SK-MEL-5 (cell line): ENCODE data around the gene ARL4D. TPM values are rescaled to one million over a fixed set of nuclear protein-coding genes. Genes with fewer than 3 reads are reported as not detected.
"Not testable (repeated sequence)": the region's sequence is repeated elsewhere in the genome, so short reads cannot be mapped to it uniquely, and the experiment has no call there.

Source experiments
- DNase-seq: peaks from one replicate; pipeline ENCODE4 v3.0.0-alpha.2; 2016; ENCODE audit warnings: low read depth, low spot score
- in situ Hi-C: cut with HindIII; loops from 2 replicates; pipeline ENCODE4 v1.10.0; 2016; ENCODE audit warnings: low sequenced_read_pairs, high pct_unique_total_duplicates, low pct_unique_long_range_greater_than_20kb
- total RNA-seq: library from RNA; depleted of rRNA; stranded (reverse); fragments of >200 nt; shearing (Covaris generic); gene quantifications from 2 replicates; pipeline ENCODE4 v1.2.3, GENCODE V29; 2014

ARL4D gene
- total RNA-seq, 1 experiment from 2014 or later, result 3.7 TPM

DNA sequence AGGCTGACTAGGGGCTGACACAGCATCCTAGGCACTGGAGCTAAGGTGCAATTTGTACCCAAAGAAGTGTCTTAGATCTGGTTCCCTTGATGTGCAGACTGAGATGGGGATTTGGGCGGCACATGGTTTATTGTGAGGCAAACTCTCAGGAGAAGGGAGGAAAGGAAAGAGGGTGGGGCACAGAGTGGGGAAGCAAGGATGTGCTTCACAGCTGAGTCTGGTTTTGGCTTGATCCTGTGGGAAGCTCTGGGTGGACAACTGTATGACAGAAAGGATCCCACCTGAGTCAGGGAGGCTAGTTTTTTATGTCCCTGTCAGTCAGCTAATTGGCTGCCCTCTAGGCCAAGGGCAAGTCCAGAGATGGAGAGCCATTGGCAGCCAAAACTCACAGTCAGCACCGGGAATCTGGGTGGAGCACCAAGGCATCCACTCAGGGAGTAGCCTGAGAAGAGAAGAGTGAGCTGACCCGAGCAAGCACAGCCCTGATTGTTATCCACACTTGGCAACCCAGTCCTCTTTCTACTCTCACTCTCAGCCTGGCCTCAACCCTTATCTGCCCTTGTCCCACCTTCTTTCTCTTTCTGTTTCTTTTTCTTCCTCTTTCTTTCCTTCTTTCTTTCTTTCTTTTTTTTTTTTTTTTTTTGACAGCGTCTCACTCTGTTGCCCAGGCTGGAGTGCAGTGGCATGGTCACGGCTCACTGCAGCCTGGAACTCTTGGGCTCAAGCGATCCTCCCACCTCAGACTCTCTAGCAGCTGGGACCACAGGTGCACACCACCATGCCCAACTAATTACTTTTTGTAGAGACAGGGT lies 12.0 kb downstream of the ARL4D start:
- no peak for DNase-seq
- in situ Hi-C loops, result no loop called here

DNA sequence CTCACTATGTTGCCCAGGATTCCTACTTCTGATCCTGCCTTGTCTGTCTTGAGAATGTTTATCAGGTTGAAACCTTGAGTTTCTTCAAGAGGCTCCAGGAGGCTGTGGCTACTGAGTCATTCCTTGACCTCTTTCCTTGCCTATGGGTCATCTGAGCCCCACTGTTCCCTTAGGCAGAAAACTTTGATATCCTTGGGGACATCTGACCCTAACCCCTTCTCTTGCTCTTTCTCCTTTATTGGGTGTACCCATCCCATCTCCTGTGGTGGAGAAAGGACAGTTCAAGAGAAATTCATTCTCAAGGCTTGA lies 12.5 kb downstream of the ARL4D start:
- DNase-seq, result no peak
- in situ Hi-C loops, result no loop called here

DNA sequence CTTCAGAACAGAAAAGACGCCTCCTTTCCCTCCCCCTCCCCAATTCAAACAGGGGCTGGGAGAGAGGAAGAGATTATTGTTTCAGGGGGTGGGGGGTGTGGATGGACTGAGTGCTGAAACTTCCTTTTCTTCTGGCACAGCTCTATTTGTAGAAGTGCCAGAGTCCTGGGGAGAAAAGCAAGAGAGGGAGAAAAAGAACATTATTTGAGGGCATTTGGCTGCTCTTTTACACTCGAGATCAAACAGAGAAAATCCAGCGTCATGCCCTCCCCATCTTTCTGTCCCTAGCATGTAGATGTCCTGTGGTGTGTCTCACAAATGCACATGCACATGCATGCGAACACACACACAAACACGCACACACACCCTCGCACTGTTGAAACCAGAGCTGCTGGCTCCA lies 13.0 kb downstream of the ARL4D start:
- no peak for DNase-seq
- in situ Hi-C loops, result no loop called here

DNA sequence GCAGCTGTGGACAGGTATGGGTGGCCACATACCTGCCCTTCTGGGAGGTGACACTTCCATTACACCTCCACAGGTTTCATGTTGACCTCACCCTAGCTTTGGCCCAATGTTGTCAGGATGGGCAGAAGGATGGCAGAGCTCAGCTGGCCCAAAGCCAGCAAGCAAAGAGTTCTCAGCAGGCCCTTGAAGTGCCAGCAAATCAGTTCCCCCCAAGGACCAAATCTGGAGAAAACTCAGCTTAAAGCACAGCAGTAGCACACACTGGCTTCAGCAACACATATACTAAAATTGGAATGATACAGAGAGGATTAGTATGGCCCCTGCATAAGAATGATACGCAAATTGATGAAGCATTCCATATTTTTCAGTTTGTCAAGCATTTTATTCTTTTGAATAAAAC lies 13.4 kb downstream of the ARL4D start:
- DNase-seq, result no peak
- in situ Hi-C loops, result no loop called here

DNA sequence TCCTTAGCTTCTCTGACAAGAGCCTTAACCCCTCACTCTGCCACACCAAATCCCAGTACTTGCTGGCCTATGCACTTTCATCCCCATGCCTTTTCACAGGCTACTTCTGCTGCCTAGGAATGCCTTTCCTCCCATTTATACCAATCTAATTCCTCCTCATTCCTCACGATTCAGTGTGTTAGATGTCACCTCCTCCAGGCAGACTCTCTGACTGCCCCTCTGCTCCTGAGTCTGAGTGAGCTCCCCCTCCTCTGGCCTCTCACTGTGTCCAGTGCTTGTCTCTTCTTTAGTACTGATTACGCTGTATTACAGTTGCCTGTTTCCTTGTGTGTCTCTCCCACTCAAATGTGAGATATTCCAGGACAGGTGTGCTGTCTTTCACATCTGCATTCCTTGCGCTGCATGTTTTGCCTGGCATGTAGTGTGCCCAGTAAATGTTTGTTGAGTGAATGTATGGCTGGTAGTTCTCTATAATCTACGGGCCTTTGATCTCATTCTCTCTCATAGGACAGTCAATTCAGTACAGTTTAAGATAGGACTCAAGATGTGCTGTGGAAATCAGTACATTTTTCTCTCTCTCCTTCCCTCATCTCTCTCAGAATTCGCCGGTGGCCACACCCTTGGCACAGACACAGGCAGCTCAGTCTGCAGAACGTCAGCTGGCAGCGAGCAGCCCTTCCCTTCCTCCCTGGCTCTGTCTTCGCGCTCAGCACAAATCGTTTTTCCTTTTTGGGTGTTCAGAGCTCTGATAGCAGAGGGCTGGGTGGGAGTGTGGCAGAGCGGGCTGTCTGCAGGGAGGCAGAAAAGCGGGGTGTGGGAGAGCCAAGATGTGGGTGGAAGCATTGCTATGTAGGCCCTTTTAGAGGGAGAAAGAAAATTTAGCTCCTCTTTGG lies 18.5 kb downstream of the ARL4D start:
- DNase-seq, result no peak
- in situ Hi-C loops, result no loop called here

DNA sequence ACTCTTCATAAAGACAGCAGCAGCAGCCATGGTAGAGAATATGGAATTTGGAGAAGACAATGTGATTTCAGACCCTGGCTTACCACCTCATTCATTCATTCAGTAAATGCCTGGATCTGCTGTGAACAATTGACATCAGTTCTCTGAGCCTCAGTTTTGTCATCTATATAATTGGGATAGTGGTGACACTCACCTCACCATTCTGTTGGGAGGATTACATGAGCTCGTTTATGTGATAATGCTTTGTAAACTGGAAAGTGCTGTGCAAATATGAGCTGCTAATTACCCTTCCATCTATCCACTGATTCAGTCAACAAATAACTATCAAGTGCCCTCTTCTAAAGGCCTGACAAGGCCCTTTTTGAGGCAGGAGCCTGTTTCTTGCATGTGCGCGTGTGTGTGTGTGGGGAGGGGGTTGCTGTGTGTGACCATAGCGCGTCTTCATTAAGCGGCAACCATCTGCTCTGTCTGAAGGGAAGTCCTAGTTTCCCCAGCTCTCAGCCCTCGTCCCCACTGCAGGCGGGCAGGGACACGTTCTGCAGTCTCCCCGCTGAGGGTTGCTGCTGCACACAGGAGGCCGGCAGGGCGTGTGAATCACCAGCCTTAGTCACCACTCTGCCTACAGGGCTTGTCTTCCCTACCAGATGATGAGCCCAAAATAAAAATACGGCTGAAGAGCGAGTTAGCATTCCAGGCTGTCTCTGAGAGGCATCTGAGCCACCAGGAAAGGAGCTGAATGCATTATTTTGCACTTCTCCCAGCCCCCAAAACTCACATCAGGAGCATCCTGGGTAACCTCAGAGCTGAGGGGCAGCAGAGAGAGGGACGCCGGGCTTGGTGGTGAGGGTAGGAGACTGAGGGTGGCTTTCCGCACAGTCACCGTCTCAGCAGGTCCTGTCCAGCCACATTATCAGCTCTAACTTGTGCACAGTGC lies 19.9 kb downstream of the ARL4D start:
- in situ Hi-C loops, result no loop called here
- DNase-seq, result no peak

DNA sequence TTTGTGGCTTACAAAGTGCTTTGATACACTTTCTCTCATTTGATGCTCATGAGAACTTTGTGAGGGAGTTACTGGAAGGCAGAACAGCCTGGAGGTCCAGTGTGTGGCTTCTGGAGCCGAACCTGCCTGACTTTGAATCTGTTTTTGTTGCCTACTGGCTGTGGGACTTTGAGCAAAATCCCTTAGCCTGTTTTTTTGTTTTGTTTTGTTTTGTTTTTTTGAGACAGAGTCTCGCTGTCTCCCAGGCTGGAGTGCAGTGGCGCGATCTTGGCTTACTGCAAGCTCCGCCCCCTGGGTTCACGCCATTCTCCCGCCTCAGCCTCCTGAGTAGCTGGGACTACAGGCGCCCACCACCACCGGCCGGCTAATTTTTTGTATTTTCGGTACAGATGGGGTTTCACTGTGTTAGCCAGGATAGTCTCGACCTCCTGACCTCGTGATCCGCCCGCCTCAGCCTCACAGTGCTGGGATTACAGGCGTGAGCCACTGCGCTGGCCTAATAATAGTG lies 20.6 kb downstream of the ARL4D start:
- DNase-seq, in situ Hi-C loops: not testable (repeated sequence)

DNA sequence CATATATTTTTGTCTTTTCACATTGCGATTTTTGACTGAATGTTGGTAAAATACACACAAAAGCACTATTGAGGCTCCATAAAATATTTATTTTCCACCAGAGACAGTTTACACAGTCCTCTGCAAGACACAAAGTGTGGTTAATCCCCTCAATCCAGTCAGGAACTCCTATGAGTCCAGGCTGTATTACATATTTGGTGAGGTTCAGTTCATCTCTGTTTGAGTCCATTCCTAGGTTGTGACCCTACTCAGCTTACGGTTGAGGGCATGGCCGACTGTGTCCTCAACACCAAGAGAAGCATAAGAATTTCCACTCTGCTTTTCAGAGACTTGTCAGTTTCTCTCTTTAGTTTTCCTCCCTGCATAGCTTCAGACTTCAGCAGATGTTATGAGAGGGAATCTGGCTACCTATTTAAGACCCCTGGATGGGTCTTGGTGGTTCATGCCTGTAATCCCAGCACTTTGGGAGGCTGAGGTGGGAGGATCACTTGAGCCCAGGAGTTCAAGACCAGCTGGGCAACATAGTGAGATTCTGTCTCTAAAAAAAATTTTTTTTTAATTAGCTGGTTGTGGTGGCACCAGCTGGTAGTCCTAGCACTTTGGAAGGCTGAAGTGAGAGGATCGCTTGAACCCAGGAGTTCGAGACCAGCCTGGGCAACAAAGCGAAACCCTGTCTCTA lies 25.1 kb downstream of the ARL4D start:
- in situ Hi-C loops, result no loop called here

DNA sequence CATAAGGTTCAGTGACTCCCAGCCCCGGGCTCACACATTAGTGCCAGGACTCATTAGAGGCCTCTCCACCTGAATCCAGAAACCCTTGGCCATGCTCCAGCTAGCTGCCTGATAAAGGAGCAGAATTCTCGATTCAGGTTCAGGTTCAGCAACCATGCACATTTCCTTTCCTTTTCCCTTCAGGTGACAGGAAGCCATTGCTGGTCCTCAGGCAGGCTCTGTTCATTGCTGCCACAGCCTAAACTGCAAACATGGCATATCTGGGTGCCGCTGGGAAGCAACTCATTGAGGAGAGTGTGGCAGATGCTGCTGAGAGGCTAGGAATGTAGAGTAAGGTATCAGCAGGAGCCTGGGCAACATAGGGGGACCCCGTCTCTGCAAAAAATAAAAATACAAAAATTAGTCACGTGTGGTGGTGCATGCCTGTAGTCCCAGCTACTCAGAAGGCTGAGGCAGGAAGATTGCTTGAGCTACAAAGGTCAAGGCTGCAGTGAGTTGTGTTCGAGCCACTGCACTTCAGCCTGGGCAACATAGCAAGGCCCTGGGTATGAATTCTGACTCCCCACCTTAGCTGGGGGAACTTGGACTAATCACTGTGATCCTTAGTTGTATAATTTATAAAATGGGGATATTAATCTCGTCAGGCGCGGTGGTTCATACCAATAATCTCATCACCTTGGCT lies 28.7 kb downstream of the ARL4D start:
- no peak for DNase-seq
- in situ Hi-C loops, result no loop called here

More for the DNA sequence above, 25.1 kb downstream of the ARL4D start:
- DNase-seq, result no peak

DNA sequence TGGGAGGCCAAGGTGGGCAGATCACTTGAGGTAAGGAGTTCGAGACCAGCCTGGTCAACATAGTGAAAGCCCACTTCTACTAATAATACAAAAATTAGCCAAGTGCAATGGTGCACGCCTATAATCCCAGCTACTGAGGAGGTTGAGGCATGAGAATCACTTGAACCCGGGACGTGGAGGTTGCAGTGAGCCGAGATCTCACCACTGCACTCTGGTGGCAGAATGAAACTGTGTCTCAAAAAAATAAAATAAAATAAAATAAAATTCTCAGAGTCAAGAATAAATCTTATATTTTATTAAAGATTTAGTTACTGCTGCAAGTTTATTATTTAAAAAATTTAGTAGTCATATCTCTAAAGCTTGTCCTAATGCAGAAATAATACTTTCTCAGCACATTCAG lies 29.7 kb downstream of the ARL4D start:
- no peak for DNase-seq
- in situ Hi-C loops, result no loop called here

DNA sequence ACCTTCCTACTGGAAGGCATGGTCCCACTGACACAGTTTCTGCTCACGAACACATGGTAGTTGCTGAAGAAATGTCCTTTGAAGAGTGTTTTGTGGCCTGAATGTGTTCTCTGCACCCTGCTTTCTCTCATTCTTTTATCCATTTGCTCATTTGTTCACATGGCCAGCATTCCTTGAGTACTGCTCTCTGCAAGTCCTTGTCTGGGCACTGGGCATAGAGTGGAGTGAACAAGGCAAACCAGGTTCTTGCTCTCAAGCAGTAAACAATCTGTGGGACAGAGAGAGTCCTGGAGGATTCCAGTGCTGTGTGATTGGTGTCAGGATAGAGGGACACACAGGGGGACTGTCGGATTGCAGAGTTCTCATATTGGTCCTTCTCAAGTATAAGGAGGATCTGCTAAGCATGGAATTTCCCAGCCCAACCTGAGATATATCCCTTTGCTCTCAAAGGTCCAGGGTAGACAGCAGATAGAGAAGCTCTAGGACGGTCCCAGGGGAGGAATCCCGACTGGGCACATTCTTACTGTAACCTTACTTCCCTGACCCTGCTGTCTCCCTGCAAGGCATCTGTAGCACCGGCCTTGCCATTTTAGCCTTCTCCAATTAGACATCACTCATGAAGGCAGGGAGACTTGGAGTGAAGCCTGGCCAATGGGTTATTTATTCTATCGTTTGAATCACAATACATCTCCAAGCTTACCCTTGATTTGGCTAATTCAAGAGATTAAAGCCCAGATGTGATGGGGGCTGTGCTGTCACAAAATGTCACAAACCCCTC lies 32.3 kb downstream of the ARL4D start:
- in situ Hi-C loops, result no loop called here
- no peak for DNase-seq

DNA sequence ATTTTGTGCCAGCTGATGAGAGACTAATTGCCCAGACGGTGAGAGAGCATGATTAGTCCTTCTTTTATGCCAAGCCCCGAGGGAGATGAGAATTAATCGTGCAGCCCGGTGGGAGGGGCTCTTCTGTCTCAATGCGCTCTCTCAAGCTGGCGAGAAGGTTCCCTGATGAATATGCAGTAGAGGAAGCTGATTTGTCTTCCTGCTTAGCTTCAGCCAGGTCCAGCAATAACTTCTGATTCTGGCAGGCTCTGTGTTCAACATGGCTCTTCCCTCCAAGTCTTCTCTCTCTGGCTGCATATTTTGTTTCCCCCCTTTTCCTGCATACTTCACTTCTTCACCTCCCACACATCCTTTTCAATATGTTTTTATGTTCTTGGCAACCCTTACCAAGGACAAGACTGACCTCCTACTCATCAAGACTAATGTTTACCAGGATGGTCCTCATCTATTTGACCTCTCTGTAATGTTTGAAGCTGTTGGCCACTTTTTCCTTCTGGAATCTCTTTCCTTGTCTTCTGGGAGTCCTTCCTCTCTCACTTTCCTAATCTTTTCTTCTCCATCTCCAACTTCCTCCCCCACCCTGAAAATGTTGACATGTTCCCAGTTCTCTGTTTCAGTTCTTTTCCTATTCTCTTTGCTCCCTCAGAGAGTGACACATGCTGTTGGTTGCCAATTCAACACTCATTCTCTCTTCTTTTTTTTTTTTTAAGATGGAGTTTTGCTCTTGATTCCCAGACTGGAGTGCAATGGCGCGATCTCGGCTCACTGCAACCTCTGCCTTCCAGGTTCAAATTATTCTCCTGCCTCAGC lies 33.1 kb downstream of the ARL4D start:
- DNase-seq, result no peak
- in situ Hi-C loops, result no loop called here

DNA sequence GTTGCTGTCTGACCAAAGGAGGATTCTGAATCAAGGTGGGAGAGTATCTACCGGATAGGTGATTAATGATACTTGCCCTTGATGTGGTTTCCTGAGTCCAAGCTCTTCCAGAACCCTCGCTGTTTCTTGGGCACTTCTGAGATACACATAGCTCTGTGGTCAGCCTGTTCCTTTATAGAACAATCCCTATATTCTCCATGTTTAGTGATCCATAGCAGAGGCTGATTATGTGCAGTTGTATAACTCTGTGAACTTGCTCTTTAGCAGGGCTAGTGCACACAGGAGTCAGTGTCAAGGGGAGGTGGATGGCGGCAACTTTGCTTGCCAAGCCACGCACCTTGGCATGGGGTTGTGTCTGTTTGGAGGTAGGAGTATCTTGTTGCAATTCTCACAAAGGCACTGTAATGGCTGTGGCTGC lies 36.1 kb downstream of the ARL4D start:
- in situ Hi-C loops, result no loop called here
- peak; percentile 68 for DNase-seq

DNA sequence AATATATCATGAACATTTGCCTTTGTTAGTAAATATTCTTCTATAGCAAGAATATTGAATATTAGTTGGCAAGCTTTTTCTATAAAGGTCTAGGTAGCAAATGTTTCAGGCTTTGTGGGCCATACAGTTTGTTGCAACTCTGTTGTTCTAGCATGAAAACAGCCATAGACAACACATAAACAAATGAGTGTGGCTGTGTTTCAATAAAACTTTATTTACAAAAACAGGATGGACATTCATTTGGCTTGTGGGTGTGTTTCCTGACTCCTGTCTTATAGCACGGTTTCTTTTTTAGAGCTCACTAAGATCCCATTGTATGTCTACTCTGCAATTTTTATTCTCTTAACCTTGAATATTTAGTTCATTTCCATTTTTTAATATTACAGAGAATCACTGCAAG lies 39.0 kb downstream of the ARL4D start:
- in situ Hi-C loops, result no loop called here
- DNase-seq, result no peak

DNA sequence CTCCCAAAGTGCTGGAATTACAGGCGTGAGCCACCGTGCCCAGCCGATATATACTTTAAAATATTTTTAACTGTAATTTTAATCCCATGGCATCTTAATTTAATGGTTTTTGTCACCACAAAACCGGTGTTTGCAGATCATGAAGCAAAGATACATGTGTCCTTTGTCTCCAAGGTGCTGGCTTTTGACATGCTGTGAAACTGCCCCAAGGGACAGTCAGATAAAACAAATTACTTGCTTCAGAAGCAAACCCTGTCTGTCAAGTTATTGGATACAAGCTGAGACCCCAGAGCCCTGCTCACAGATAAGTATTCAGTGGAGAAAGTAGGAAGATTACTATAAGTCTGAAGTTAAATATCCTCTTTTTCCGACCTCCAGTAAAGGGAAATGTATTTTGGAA lies 39.8 kb downstream of the ARL4D start:
- no peak for DNase-seq
- in situ Hi-C loops, result no loop called here
